Umbilical cord (tissue), 2 donors: Measurements from ENCODE around the gene XYLT1. TPM values are rescaled to one million over a fixed set of nuclear protein-coding genes. Genes with fewer than 3 reads are reported as not detected.

Experiments
- DNase-seq: peaks from one replicate; pipeline ENCODE4 v3.0.0-alpha.2; 2015; ENCODE audit warnings: low spot score
- total RNA-seq: library from RNA; depleted of rRNA; stranded (reverse); fragments of >200 nt; gene quantifications from one replicate; pipeline ENCODE4 v1.2.3, GENCODE V29; 2014; ENCODE audit warnings: low replicate concordance; ENCODE audit not compliant: insufficient read depth

Gene XYLT1
- total RNA-seq, 1 donor from 2014 or later, result 61.2 TPM

DNA sequence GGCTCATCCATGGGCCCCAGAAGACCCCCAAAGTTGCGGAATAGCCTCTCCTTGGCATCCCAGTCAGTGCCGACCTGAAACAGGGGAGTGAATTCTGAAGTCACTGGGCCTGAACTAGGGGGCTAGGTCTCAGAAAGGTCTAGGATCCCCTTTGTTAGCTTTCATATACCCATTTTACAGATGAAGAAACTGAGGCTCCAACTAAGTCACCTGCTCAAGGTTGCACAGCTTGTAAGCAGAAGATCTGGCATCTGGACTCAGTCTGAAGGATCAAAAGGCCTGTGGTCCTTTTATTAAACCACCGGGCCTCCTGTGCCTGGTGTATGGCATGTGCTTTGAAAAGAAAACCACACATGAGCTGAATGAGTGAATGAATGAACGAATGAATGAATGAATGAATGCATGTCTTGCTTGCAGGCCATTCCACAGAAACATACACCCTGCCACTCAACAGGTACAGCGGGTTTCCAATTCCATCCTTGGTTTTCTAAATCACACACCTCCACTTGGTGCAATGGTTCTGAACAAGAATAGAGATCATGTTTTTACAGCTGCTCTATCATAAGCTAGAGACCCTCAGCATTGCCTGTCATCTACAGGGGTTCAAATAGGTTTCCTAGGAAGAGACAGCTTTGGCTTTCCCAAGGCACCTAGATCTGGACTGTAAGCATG lies 352.7 kb downstream of the XYLT1 start:
- DNase-seq, result no peak

DNA sequence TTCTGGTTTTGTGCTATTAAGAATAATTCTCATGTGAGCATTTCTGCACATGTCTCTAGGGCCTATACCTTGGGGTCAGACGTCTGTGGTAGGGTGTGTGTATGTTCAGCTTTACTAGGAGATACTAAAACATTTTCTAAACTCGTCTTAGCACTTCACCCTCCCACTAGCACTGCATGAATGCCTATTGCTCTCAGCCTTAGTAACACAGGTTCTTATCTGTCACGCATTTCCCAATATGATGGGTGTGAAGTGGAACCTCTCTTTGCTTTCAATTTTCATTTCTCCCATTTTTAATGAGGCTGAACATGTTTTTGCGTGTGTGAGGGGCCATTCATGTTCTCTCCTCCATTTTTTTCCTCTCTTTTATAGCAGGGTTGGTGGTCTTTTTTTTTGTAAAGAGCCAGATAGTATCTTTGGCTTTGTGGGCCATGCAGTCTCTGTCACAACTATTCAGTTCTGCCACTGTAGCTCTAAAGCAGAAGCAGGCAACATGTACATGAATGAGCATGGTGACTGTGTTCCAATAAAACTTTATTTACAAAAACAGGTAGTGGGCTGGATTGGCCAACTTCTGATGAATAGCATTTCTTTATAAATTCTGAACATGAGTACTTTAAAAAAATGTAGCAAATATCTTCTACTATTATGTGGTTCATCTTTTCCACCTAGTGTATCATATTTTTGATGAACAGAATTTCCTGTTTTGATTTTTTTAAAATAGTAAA lies 354.0 kb downstream of the XYLT1 start:
- DNase-seq, result no peak

DNA sequence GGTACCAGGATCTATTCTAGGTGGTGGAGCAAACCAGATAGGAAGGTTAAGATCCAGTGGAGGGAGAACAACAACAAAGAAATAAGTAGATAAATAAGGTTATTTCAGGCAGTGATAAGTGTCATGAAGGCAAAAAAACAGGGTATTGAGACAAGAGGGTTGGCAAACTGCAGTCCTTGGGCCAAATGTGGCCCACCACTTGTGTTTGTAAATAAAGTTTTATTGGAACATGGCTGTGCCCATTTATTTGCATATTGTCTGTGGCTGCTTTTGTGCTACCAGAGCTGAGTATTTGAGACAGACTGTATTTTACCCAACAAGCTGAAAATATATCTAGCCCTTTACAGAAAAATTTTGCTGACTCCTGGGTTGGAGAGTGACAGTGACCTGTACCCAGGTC lies 361.3 kb downstream of the XYLT1 start:
- no peak for DNase-seq

DNA sequence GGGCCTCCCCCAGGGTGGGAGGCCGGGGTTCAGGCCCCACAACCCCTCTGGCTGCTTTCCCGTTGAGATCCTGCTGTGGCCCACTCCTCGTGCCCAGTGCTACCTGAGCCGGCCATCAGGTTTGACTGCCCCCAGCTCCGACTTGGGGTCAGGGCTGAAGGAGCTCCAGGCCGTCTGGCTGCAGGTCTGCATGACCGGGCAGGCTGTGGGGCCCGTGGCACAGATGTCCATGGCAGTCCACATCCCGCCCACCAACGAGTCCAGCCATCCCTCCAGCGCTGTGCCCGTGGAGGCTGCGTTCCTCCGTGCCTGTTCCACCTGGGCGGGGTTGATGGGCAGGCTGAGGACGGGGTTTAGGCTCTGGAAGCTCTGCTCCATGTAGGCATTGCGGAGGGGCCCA lies 362.2 kb downstream of the XYLT1 start:
- DNase-seq, result no peak

DNA sequence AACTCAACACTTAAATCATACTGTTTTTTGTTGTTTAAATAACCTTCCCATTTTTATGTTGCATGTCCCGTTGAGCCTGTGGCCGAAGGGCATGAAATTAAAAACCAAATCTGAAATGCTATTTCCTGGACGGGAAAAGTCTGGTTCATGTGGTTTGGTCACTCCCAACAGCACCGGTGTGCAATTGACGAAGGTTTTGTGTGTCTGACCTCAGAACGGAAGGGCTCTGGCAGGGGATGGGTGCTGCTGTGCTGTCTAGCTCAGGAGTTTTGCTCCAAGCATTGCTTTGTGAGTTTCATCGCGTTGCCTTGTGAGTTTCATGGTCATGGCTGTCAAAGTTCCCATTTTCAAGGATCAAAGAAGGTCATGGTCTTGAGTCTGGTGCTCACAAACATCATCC lies 363.3 kb downstream of the XYLT1 start:
- DNase-seq, result no peak

DNA sequence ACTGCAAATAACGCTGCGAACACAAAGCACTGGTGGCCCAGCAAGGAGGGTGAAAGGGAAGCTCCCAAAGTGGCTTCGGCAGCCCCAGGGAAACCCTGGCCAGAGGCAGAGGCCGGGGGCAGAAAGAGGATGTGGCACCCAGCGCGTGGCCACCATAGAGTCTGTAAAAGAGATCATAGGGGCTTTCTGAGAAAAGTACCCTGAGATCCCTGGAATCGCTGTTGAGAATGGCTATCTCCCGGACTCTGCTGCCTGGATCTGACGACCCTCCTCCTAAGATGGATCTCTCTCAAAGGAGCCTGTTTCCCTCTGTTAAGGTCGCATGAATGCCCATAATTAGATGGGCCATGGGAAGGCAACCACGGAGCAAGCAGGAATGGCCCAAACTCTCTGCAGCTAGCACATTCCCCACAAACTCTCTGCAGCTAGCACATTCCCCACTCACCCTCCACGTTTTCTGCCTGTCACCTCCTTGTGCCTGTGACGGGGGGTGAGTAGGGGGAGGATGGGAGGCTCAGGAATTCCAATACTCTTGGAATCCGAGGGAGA lies 364.4 kb downstream of the XYLT1 start:
- no peak for DNase-seq

DNA sequence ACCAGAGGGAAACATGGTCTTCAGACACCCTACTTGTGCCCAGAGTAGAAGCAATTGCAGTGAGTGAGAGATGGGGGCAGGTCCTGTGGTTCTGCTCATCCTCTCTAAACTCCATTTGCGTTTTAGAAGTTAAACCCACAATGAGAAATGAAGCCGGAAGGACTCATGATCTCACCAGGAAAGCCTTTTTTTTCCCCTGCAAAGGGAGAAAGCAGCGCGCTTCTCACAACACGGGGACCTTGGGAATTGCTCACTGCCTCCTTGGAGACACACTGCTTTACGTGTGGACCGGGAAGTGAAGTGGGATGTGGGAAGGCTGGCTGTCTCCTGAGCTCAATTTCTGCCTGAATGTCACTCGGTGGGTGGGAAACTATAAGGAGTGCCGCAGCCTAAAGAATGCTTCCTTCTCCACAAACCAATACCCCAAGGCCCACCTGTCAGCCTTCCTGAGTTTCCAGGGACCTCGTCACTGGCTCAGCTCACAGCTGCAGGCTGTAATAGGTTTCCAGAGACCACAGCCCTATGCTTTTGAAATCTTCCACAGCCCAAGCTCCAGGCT lies 365.4 kb downstream of the XYLT1 start:
- no peak for DNase-seq

DNA sequence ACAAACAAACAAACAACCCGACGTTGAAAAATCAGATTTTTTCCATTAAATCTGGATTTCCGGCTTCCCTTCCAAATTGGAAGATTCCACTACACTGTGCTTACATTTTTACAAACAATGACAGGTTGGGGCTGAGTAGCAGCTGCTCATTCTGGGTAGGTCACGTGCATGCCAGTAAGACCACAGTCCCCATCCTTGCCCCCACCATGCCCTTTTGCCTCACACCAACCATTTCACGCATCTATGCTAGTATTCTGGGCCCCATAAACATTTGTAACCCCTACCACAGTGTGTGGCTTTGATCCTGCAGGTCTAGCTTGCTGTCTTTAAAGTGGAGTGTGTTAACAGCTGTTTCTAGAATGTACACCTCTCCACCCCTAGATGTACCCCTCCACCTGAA lies 366.1 kb downstream of the XYLT1 start:
- no peak for DNase-seq

DNA sequence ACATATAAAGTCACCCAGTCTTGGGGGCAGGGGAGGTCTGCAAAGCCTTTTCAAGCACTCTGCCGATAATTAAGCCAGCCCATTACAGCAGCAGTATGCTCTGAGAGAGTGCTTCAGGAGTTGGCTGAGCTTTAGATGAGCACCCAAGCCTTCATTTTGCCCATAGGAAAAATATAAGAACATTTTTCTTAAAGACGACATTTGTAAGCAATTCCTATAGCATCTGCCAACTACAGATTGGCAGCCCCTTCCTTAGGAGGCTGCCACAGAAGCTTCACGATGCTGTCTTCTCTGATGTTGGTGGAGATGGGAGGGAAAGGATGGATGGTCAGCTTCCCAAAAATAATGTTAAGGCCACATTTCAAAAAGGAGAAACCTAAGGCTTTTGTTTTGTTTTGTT lies 367.5 kb downstream of the XYLT1 start:
- no peak for DNase-seq

DNA sequence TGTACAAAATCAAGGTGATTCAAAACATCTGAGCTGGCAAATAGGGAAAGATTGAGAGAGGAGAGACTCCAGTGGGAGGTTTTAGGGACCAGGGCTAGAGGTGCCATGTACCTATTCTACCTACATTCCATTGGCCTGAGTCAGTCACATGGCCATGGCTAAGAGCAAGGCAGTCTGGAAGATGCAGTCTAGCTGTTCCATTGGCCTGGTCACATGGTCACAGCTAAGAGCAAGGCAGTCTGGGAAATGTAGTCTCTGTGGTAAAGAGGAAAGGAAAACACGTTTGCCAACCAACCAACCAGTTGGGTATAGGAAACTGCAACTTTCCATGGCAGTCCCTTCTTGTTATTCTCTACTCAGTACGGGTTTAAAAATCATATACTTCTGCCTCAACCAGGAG lies 369.1 kb downstream of the XYLT1 start:
- no peak for DNase-seq

DNA sequence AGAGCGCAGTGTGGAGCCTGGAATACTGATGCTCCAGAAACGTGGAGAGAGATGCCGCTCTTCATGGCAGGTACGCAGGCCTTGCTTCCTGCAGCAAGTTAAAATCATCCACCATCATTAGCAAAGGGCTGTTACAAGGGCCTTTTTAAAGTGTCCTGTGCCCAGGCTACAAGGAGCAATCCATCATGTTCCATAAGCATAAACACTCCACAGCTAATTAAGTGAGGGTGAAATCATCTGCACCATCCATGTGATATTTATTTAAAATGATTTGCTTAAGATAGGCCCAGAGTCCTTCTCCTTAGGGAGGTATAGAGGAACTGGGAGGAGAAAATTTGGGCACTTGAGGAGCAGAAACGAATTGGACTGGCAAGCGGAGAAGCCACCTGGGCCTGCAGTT lies 372.1 kb downstream of the XYLT1 start:
- no peak for DNase-seq

DNA sequence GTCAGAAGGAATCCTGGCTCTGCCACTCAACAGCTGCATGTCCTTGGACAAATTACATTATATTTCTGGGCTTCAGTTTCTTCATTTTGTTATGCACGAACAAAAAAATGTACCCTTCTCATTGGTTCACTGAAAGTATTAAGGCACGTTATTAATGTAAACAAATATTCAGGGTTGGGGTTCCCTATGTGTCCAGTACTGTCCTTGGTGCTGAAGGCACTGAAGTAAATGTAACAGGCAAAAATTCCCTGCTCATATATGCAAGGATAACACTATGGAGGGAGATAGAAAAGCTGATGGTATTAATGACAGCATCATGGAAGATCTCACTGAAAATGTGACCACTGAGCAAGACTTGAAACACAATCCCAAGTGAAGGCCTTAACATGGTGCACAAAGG lies 386.6 kb downstream of the XYLT1 start:
- DNase-seq, result no peak

DNA sequence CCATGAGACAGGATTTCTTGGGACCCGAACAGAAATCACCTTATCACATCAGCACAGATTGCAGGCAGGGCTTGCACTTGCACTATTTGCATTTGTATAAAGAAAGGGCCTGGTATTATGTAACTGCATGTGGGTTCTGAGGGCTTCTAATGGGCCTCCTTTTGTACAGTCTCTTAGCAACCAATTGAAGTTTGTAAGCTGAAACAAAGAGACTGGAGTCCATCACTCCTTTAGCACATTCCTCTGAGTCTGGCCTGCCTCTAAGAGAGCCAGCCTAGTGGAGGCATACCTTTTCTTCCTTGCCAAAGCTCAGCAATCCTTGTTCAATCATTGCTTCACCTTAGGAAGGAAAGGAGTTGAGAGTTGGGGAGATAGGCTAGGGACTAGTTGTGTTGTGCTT lies 387.1 kb downstream of the XYLT1 start:
- DNase-seq, result no peak

DNA sequence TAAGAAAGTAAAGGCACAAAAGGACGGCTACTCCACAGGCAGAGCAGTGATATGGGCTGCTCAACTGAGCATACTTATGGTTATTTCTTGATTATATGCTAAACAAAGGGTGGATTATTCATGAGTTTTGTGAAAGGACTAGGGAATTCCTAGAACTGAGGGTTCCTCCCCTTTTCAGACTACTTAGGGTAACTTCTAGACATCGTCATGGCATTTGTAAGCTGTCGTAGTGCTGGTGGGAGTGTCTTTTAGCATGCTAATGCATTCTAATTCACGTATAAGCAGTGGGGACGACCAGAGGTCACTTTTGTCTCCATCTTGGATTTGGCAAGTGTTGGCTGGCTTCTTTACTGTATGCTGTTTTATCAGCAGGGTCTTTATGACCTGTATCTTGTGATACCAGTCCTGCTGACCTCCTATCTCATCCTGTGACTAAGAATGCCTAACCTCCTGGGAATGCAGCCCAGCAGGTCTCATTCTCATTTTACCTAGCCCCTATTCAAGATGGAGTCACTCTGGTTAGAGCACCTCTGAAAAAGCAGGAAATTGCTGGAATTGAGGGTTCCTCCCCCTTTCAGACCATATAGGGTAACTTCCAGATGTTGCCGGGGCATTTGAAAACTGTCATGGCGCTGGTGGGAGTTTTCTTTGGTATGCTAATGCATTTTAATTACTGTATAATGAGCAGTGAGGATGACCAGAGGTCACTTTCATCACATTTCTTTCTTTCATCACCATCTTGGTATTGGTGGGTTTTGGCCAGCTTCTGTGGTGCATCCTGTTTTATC lies 388.5 kb downstream of the XYLT1 start:
- no peak for DNase-seq

DNA sequence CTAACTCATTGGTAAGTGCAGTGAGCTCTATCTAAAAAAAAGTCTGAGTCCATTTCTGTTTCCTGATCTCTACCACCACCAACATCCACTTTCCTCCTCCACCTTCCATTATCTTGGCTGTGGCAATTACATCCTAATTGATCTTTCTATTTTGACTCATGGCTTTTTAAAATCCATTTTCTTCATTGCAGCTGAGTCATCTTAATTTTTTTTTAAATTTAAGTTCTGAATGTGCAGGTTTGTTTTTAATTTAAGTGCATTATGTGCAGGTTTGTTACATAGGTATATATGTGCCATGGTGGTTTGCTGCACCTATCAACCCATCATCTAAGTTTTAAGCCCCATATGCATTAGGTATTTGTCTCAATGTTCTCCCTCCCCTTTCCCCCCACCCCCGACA lies 390.7 kb downstream of the XYLT1 start:
- no peak for DNase-seq

DNA sequence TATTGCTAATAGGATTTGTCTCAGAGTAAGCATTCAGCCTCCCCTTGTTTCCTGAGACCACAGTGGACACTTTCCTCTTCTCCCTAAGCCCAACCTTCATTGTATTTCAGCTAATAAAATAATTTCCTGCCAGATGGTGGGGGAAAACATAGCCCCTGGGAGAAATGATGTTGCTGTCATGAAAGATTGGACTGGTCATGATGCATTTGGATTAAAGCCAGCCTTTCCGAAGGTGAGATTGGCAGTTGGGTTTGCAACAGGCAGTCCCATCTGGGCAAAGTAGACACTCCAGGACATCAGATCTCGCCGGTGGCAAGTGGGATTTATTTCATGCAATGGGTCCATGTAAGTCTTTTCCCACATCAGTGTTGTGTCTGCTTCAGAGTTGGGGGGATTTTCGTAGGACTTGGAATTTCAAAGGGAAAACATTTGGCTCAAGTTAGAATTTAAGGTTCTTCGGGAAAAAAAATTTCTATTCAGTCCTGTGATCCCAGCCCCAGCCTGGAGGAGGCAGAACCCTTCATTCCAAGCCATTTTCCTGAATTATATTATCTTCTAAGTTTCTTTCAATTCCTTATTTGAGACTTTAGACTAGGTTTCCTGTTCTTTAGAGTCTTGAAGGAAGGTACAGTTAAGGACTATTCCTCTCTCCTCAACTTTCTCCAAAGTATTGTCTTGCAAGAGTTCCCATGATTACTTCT lies 391.7 kb downstream of the XYLT1 start:
- no peak for DNase-seq

DNA sequence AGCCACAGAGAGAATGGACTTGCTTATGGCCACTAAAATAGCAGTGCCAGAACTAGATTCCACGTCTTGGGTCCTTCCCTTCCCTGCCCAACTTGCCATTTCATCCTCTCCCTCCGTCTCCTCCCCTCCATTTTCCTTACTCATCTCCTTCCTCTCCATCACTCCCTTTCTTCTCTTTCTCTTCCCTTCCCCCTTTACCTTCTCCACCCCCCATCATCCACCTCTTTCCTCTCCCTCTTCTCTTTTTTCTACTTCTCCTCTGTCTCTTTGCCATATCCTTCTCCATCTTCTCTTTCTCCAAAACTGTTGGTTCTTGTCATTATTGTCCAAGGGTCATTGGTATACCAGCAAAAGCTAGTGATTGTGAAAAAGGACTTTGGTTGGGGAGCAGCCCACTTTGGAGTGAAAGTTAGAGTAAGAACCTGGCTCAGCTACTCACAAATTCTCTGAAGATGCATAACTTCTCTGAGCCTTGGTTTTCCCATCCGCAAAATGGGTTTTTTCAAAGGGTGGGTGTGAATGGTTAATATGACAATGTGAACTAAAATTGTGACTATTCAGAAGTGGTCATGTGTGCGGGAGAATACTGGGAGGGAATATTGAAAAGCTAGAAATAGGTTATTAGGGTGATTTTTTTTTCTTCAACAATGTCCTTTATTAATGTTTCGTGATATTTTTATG lies 393.8 kb downstream of the XYLT1 start:
- DNase-seq, result no peak

DNA sequence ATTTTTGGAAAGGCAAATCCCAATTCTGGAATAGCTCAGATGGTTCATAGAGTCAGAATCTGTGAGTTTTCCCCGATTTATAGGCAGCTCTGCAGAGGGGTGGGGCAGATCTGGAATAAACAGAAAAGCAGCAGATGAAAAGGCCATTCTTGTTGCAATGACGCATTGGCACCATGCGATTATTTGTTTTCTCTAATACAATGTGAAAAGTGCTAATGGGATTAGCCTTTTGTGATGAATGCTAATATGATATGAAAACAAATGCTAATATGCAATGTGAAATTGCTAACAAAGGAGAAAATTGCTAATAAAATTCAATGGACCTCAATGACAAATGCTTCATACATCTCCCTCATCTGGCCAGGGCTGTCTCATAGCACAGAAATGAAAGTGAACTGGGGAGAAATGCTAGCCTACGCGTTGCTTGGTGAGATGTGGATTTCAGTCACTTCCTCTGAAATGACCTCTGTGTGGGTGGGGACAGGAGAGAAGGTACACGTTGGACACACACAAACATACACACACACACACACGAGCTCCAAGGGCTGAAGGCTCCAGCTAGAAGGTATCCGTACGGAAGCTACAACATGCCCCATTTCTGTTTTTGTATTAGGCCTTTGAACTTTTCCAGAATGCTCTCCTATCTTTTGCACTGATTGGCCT lies 394.5 kb downstream of the XYLT1 start:
- no peak for DNase-seq

DNA sequence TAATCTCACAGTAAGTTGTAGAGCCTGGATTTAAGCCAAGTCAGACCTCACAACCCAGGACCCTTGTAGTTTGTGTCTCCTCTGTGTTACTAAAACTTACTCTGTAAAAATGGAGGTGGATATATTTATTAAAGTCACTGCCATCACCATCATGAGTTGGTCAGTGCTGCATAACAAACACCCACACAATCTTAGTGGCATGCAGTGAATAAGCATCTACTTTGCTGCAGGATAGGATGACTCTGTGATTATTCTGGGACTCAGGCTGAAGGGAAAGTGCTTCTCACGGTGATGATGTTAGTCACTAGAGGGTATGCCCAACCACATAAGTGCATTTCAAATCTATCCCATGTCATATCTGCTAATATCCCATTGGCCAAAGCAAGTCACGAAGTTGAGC lies 398.7 kb downstream of the XYLT1 start:
- DNase-seq, result no peak

DNA sequence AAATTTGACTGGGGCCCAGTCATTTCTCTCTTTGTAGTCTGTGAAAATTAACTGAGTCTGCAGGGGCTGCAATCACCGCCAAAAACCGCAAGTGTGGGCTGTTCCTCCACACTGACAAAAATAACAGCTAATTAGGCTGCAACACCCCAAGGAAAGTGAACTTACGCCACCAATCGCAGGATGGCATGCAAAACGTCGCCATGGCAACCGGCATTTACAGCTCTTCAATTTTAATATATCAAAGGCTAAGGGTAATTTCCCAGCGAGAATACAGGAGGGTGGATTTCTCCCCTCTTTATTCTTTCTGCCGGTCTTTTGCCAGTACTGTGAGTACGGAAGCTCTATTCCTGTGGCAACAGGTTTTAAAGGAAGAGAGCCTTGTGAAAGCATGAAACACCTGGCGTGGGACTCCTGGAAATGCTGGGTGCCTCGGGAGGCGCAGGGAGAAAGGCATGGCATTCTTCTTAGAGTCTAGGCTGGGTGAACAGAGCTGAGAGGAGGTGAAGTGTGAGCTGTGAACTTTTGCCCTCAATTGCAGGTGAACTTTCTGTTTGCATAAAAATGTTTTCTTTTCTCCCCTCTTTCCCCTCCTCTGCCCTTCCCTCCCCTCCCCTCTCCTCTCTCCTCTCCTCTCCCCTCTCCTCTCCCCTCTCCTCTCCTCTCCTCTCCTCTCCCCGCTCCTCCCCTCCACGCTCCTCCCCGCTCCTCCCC lies 399.7 kb downstream of the XYLT1 start:
- no peak for DNase-seq
